ENCODE measurements around the gene MRLN. TPM values are rescaled to one million over a fixed set of nuclear protein-coding genes. Genes with fewer than 3 reads are reported as not detected.
A peak's percentile ranks its signal among the peaks of the same experiment; 100 is the strongest.
"Not testable (repeated sequence)": the region's sequence is repeated elsewhere in the genome, so short reads cannot be mapped to it uniquely, and the experiment has no call there.

The MRLN gene
- total and polyA plus RNA-seq, 2 of the 8 experiments (the other 6 are each of a cell fraction or from before 2014, with no cell fraction given), result 0.21 TPM; not detected in 1

DNA sequence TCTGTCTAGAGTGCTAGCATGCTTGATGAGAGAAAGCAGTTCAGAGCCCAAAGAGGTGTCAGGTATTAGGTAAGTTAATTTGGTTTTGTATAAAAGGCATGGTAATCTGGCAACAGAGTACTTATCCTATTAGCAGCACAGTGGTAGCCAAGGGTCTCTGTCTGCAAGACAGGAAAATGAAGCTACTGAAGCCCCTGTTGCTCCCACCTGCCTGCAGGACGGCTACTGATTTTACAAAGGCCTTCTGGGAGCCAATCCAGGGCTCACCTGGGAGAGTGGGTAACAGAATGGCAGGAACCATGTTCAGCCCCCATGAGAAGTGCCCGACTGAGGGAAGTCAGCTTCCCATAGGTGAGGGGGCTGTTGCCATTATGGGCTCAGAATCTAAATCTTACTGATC lies 36.8 kb upstream of the MRLN start:
- WGBS, 2 experiments (ENCODE audit: extremely low coverage in 1 of 2, insufficient coverage in 1 of 2, insufficient read length in 1 of 2, insufficient replicate concordance in 2 of 2, low coverage in 1 of 2, low lambda C conversion rate in 2 of 2, missing lambda C conversion rate in 1 of 2), result 54% methylated on average over 2 of the region's 2 CpGs; no CpG with 5 or more reads in 1 of the 2 experiments
- H2BK12ac ChIP-seq (ENCODE audit: low read depth, low read length); H4K8ac ChIP-seq (ENCODE audit: extremely low read depth, insufficient read depth, low read length); H3K56ac ChIP-seq (replicated peaks; ENCODE audit: insufficient read length, low read depth, low read length); H4K20me1 ChIP-seq (replicated peaks in 1 of 2; ENCODE audit: control insufficient read depth in 1 of 2, insufficient read depth in 2 of 2, low read length in 2 of 2); H2BK15ac ChIP-seq (ENCODE audit: low read length); H3K23ac ChIP-seq (ENCODE audit: insufficient read length); H3K14ac ChIP-seq (ENCODE audit: insufficient read length); H3K4me2 ChIP-seq (ENCODE audit: insufficient read depth in 1 of 2, low read depth in 2 of 2, low read length in 2 of 2); DNase-seq (ENCODE audit: low read depth in 1 of 2, low spot score in 2 of 2); H2BK120ac ChIP-seq (replicated peaks; ENCODE audit: low read depth, low read length); H3K27ac ChIP-seq (ENCODE audit: low read depth, low read length); H3K4ac ChIP-seq (replicated peaks; ENCODE audit: insufficient read length, low read depth, low read length); H3K79me2 ChIP-seq (ENCODE audit: control insufficient read depth in 1 of 2, insufficient read depth in 2 of 2, low read length in 2 of 2); H2AK5ac ChIP-seq (ENCODE audit: low read depth, low read length); H3K23me2 ChIP-seq (ENCODE audit: low read depth, low read length); H3K18ac ChIP-seq (ENCODE audit: extremely low read depth, low read length); H2AFZ ChIP-seq (ENCODE audit: low read length); H3K27me3 ChIP-seq (replicated peaks in 1 of 4; ENCODE audit: control insufficient read depth in 3 of 4, extremely low read depth in 1 of 4, insufficient read depth in 3 of 4, low read length in 3 of 4); H2BK20ac ChIP-seq (ENCODE audit: low read length); H3K9ac ChIP-seq (replicated peaks in 1 of 4; ENCODE audit: extremely low read depth in 1 of 4, low read depth in 3 of 4, low read length in 3 of 4); H4K5ac ChIP-seq (ENCODE audit: insufficient read length, low read depth, low read length); H3K4me1 ChIP-seq (replicated peaks in 1 of 4; ENCODE audit: control insufficient read depth in 3 of 4, insufficient read depth in 4 of 4, low read length in 3 of 4); H2BK5ac ChIP-seq (ENCODE audit: low read depth, low read length); H3K4me3 ChIP-seq (ENCODE audit: extremely low read depth in 1 of 4, insufficient read depth in 2 of 4, low read depth in 3 of 4, low read length in 4 of 4); H3K79me1 ChIP-seq (ENCODE audit: low read depth, low read length); H4K91ac ChIP-seq (replicated peaks; ENCODE audit: insufficient read length, low read length); H3K9me3 ChIP-seq (ENCODE audit: insufficient read depth in 2 of 2, low read depth in 1 of 2, low read length in 1 of 2): not testable (repeated sequence)
- CTCF ChIA-PET (ENCODE audit: partially characterized antibody), result interaction anchor here (0.8 to 1.1 kb wide), 4 partner anchors 15 to 165 kb away, joined by 3 to 5 read pairs (median 4); no protein-coding TSS in a partner anchor
- POLR2A ChIA-PET (ENCODE audit: partially characterized antibody), result interaction anchor here (0.8 kb wide), 1 partner anchor 10 kb away, joined by 3 read pairs; no protein-coding TSS in a partner anchor
- peaks cover 4 to 49% (median 23%) of the 10 kb centered on the region in 4 experiments for H3K36me3 ChIP-seq (ENCODE audit: control insufficient read depth in 2 of 4, insufficient read depth in 4 of 4, low read length in 3 of 4)
- FAIRE-seq, result peak; percentile 94

DNA sequence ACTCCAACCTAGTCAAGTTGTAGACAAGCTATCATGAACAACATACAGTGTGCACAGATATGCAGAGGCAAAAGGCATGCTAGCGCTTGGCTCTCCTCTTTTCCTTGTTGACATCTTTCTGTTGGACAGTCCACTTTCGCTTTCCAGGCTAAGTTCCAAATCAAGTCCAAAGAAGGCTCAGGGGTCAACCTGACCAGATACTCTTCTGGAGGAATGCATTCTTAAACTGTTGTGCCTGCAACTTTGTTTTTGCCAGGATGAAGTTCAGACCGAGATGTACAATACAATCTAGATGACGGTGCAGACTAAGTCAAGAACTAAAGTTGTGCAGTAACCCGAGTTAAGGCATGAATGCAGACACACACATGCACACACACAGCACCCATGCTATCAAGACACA lies 35.7 kb upstream of the MRLN start:
- H2BK120ac ChIP-seq (replicated peaks; ENCODE audit: low read depth, low read length); H3K4me3 ChIP-seq (ENCODE audit: extremely low read depth in 1 of 4, insufficient read depth in 2 of 4, low read depth in 3 of 4, low read length in 4 of 4); H3K9ac ChIP-seq (replicated peaks in 1 of 4; ENCODE audit: extremely low read depth in 1 of 4, low read depth in 3 of 4, low read length in 3 of 4); H2AK5ac ChIP-seq (ENCODE audit: low read depth, low read length); H3K23me2 ChIP-seq (ENCODE audit: low read depth, low read length); H3K23ac ChIP-seq (ENCODE audit: insufficient read length); H3K27me3 ChIP-seq (replicated peaks in 1 of 4; ENCODE audit: control insufficient read depth in 3 of 4, extremely low read depth in 1 of 4, insufficient read depth in 3 of 4, low read length in 3 of 4); H3K14ac ChIP-seq (ENCODE audit: insufficient read length); H2AFZ ChIP-seq (ENCODE audit: low read length); POLR2A ChIA-PET (ENCODE audit: partially characterized antibody); H4K20me1 ChIP-seq (replicated peaks in 1 of 2; ENCODE audit: control insufficient read depth in 1 of 2, insufficient read depth in 2 of 2, low read length in 2 of 2); H2BK5ac ChIP-seq (ENCODE audit: low read depth, low read length); H3K27ac ChIP-seq (ENCODE audit: low read depth, low read length); H2BK20ac ChIP-seq (ENCODE audit: low read length); H4K5ac ChIP-seq (ENCODE audit: insufficient read length, low read depth, low read length); H3K18ac ChIP-seq (ENCODE audit: extremely low read depth, low read length); H3K4me2 ChIP-seq (ENCODE audit: insufficient read depth in 1 of 2, low read depth in 2 of 2, low read length in 2 of 2); H2BK15ac ChIP-seq (ENCODE audit: low read length); H3K79me2 ChIP-seq (ENCODE audit: control insufficient read depth in 1 of 2, insufficient read depth in 2 of 2, low read length in 2 of 2); H3K4me1 ChIP-seq (replicated peaks in 1 of 4; ENCODE audit: control insufficient read depth in 3 of 4, insufficient read depth in 4 of 4, low read length in 3 of 4); H3K4ac ChIP-seq (replicated peaks; ENCODE audit: insufficient read length, low read depth, low read length); DNase-seq (ENCODE audit: low read depth in 1 of 2, low spot score in 2 of 2); H4K8ac ChIP-seq (ENCODE audit: extremely low read depth, insufficient read depth, low read length); H3K79me1 ChIP-seq (ENCODE audit: low read depth, low read length); H3K56ac ChIP-seq (replicated peaks; ENCODE audit: insufficient read length, low read depth, low read length); H4K91ac ChIP-seq (replicated peaks; ENCODE audit: insufficient read length, low read length); H2BK12ac ChIP-seq (ENCODE audit: low read depth, low read length); H3K9me3 ChIP-seq (ENCODE audit: insufficient read depth in 2 of 2, low read depth in 1 of 2, low read length in 1 of 2): not testable (repeated sequence)
- WGBS, 2 experiments (ENCODE audit: extremely low coverage in 1 of 2, insufficient coverage in 1 of 2, insufficient read length in 1 of 2, insufficient replicate concordance in 2 of 2, low coverage in 1 of 2, low lambda C conversion rate in 2 of 2, missing lambda C conversion rate in 1 of 2), result 75% methylated on average over 3 of the region's 5 CpGs; no CpG with 5 or more reads in 1 of the 2 experiments
- FAIRE-seq, result peak; percentile 55
- peaks cover 4 to 38% (median 17%) of the 10 kb centered on the region in 4 experiments for H3K36me3 ChIP-seq (ENCODE audit: control insufficient read depth in 2 of 4, insufficient read depth in 4 of 4, low read length in 3 of 4)
- CTCF ChIA-PET (ENCODE audit: partially characterized antibody), result interaction anchor here (1.1 kb wide), 1 partner anchor 16 kb away, joined by 3 read pairs; no protein-coding TSS in a partner anchor

All from H1 (cell line).